ENCODE measurements around the gene RPS15. TPM values are rescaled to one million over a fixed set of nuclear protein-coding genes. Genes with fewer than 3 reads are reported as not detected.

The RPS15 gene
- total and polyA plus RNA-seq, 2 of the 13 experiments (the other 11 are each of a cell fraction or from before 2014, with no cell fraction given), result 695 to 1,411 TPM

DNA sequence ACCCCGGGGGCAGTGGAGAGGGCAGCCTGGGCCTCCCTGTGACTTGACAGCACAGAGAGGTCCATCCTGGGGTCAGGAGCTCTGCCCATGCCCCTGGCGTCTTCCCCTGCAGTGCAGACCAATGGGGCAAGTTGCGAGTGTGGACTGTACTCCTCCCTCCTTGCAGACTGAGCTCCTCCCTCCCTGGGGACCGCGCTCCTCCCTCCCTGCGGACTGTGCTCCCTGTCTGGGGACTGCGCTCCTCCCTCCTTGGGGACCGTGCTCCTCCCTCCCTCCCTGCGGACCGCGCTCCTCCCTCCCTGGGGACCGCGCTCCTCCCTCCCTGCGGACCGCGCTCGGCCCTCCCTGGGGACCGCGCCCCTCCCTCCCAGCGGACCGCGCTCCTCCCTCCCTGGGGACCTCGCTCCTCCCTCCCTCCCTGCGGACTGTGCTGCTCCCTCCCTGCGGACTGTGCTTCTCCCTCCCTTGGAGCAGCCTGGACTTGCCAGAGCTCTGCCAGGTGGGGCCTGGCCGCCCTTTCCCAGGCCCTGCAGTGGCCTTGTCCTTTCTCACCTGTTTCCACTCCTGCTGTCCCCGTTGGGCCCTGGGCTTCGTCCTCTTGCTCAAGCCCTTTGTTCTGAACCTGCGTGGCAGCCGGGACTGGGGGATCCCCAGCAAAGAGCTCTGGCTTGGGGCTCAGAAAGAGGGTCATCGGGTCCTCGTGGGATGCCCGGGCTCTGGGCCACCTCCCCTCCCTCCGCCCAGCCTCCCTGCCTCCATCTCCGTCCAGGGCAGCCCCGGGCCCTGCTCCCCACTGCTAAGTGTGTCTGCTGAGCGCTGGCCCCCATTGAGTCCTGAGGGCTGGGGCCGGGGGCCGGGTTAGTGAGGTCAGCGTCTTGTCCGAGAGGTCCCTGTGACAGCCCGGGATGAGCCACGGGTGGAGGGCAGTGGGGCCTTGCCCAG lies 43.7 kb upstream of the RPS15 start (continued):
- no peak for TF ChIP-seq CC2D1A (CRISPR knock-in tag; IDR thresholded peaks at IDR 0.05)
- TF ChIP-seq SETDB1 (CRISPR knock-in tag; IDR thresholded peaks at IDR 0.05; ENCODE audit: borderline replicate concordance), result no peak
- TF ChIP-seq EHMT2 (IDR thresholded peaks at IDR 0.05; ENCODE audit: borderline replicate concordance, low read depth, low read length), result no peak
- peak; percentile 53 for TF ChIP-seq HOXA3 (CRISPR knock-in tag; IDR thresholded peaks at IDR 0.05)
- TF ChIP-seq ZBTB8A (CRISPR knock-in tag; IDR thresholded peaks at IDR 0.05; ENCODE audit: borderline replicate concordance, low read depth), result no peak
- TF ChIP-seq, protein P1, sequence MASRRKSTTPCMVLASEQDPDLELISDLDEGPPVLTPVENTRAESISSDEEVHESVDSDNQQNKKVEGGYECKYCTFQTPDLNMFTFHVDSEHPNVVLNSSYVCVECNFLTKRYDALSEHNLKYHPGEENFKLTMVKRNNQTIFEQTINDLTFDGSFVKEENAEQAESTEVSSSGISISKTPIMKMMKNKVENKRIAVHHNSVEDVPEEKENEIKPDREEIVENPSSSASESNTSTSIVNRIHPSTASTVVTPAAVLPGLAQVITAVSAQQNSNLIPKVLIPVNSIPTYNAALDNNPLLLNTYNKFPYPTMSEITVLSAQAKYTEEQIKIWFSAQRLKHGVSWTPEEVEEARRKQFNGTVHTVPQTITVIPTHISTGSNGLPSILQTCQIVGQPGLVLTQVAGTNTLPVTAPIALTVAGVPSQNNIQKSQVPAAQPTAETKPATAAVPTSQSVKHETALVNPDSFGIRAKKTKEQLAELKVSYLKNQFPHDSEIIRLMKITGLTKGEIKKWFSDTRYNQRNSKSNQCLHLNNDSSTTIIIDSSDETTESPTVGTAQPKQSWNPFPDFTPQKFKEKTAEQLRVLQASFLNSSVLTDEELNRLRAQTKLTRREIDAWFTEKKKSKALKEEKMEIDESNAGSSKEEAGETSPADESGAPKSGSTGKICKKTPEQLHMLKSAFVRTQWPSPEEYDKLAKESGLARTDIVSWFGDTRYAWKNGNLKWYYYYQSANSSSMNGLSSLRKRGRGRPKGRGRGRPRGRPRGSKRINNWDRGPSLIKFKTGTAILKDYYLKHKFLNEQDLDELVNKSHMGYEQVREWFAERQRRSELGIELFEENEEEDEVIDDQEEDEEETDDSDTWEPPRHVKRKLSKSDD (CRISPR knock-in tag; IDR thresholded peaks at IDR 0.05; ENCODE audit: low read depth), result peak; percentile 39; the same call in 1 of the 2 replicates
- no peak for TF ChIP-seq ZNF329 (CRISPR knock-in tag; IDR thresholded peaks at IDR 0.05; ENCODE audit: low read depth)
- no peak for TF ChIP-seq SKI (IDR thresholded peaks at IDR 0.05; ENCODE audit: partially characterized antibody)
- TF ChIP-seq, protein P2, sequence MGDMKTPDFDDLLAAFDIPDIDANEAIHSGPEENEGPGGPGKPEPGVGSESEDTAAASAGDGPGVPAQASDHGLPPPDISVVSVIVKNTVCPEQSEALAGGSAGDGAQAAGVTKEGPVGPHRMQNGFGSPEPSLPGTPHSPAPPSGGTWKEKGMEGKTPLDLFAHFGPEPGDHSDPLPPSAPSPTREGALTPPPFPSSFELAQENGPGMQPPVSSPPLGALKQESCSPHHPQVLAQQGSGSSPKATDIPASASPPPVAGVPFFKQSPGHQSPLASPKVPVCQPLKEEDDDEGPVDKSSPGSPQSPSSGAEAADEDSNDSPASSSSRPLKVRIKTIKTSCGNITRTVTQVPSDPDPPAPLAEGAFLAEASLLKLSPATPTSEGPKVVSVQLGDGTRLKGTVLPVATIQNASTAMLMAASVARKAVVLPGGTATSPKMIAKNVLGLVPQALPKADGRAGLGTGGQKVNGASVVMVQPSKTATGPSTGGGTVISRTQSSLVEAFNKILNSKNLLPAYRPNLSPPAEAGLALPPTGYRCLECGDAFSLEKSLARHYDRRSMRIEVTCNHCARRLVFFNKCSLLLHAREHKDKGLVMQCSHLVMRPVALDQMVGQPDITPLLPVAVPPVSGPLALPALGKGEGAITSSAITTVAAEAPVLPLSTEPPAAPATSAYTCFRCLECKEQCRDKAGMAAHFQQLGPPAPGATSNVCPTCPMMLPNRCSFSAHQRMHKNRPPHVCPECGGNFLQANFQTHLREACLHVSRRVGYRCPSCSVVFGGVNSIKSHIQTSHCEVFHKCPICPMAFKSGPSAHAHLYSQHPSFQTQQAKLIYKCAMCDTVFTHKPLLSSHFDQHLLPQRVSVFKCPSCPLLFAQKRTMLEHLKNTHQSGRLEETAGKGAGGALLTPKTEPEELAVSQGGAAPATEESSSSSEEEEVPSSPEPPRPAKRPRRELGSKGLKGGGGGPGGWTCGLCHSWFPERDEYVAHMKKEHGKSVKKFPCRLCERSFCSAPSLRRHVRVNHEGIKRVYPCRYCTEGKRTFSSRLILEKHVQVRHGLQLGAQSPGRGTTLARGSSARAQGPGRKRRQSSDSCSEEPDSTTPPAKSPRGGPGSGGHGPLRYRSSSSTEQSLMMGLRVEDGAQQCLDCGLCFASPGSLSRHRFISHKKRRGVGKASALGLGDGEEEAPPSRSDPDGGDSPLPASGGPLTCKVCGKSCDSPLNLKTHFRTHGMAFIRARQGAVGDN (CRISPR knock-in tag; IDR thresholded peaks at IDR 0.05), result peak; percentile 18; the same call in 1 of the 2 replicates
- TF ChIP-seq, protein P3, sequence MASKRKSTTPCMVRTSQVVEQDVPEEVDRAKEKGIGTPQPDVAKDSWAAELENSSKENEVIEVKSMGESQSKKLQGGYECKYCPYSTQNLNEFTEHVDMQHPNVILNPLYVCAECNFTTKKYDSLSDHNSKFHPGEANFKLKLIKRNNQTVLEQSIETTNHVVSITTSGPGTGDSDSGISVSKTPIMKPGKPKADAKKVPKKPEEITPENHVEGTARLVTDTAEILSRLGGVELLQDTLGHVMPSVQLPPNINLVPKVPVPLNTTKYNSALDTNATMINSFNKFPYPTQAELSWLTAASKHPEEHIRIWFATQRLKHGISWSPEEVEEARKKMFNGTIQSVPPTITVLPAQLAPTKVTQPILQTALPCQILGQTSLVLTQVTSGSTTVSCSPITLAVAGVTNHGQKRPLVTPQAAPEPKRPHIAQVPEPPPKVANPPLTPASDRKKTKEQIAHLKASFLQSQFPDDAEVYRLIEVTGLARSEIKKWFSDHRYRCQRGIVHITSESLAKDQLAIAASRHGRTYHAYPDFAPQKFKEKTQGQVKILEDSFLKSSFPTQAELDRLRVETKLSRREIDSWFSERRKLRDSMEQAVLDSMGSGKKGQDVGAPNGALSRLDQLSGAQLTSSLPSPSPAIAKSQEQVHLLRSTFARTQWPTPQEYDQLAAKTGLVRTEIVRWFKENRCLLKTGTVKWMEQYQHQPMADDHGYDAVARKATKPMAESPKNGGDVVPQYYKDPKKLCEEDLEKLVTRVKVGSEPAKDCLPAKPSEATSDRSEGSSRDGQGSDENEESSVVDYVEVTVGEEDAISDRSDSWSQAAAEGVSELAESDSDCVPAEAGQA (IDR thresholded peaks at IDR 0.05; ENCODE audit: low read depth), result no peak
- TF ChIP-seq, protein P3 (CRISPR knock-in tag; IDR thresholded peaks at IDR 0.05; ENCODE audit: borderline replicate concordance), result no peak
- TF ChIP-seq ZBTB7B (CRISPR knock-in tag; IDR thresholded peaks at IDR 0.05), result no peak
- no peak for TF ChIP-seq ZNF749 (CRISPR knock-in tag; IDR thresholded peaks at IDR 0.05; ENCODE audit: borderline replicate concordance)
- no peak for TF ChIP-seq POGZ (CRISPR knock-in tag; IDR thresholded peaks at IDR 0.05)
- no peak for TF ChIP-seq ZFYVE20 (CRISPR knock-in tag; IDR thresholded peaks at IDR 0.05; ENCODE audit: borderline replicate concordance, low read depth)
